Right renal pelvis (tissue), 4 donors: ENCODE data around the gene BLOC1S3. TPM values are rescaled to one million over a fixed set of nuclear protein-coding genes. Genes with fewer than 3 reads are reported as not detected.

Source experiments
- DNase-seq, 4 donors: peaks; one replicate each; pipeline ENCODE4 v3.0.0-alpha.2; 2013; ENCODE audit warnings: low read depth in 4 of 4, low spot score in 3 of 4, missing footprints in 1 of 4
- polyA plus RNA-seq, 4 donors: library from polyadenylated mRNA; unstranded; fragments of 120-200 nt; gene quantifications; one replicate each; pipeline ENCODE4 v1.2.1, GENCODE V29; 2013; ENCODE audit not compliant: insufficient read length in 4 of 4

The BLOC1S3 gene
- polyA plus RNA-seq, 4 donors: 10.5 to 13.9 (median 11.2) TPM

DNA sequence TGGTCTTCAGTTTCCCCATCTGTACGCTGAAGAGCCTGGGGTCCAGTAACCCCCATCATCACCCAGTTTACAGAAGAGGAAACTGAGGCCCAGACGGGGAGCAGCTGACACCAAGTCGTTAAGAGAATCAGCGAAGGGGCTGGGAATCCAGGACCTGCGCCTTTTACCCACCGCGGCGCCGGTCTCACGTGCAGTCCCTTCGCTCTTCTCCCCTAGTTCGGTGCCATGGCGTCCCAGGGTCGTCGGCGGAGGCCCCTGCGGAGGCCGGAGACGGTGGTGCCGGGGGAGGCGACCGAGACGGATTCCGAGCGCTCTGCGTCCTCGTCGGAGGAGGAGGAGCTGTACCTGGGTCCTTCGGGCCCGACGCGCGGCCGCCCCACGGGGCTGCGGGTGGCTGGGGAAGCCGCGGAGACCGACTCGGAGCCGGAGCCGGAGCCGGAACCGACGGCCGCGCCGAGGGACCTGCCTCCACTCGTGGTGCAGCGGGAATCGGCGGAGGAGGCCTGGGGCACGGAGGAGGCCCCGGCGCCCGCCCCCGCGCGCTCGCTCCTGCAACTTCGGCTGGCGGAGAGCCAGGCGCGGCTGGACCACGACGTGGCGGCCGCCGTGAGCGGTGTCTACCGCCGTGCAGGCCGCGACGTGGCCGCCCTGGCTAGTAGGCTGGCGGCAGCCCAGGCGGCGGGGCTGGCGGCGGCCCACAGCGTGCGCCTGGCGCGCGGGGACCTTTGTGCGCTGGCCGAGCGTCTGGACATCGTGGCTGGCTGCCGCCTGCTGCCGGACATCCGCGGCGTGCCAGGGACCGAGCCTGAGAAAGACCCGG, 698 bp downstream of the BLOC1S3 start:
- DNase-seq: no peak

DNA sequence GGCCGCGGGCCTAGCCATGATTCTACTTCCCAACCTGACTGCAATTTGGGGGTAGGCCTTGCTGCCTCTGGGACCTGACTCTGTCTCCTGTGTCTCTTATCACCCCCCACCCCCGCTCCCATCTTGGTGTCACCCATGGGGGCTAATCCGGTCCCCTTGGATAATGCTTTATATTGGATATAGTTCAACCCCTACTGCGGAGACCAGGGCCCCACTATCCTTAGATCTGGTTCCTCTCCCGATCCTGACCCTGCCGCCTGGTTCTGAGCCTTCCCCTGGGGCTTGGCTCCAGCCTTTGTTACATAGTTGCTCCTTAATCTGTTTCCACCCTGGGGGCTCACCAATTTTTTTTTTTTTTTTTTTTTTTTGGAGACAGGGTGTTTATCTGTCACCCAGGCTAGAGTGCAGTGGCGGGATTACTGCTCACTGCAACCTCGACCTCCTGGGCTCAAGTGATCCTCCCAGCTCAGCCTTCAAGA, 1.3 kb downstream of the BLOC1S3 start:
- no peak for DNase-seq

DNA sequence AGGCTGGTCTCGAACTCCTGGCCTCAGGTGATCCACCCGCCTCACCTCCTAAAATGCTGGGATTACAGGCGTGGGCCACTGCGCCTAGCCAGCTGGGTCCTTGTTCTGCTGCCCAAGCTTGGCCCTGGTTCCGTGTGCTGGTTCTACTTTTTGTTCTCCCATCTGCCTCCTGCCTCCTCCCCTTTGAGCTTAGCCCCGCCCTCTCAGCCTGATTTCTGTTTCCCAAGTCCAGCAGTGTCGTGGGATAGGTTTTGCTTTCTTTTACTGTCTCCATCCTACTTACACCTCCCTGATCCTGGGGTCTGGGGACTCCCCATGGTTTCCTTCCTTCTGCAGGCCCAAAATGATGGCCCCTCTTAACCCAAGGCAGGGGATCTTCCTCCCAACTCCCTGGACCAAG, 2.4 kb downstream of the BLOC1S3 start:
- DNase-seq: no peak

DNA sequence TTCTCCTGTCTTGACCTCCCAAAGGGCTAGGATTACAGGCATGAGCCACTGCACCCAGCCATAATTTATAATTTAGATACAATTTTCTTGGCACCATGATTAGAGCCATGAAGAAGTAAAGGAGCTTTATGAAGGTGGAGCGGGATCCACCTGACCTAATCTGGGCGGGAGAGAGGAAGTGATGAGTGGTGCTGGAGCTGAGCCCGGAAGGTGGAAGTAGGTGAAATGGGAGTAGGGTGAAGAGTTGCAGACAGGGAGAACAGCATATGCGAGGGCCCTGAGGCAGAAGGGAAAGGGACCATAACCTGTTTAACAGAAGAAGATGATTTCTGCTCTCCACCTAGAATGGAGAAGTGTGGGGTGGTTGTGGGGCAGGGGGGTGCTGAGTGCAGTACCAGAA, 4.2 kb downstream of the BLOC1S3 start:
- no peak for DNase-seq

DNA sequence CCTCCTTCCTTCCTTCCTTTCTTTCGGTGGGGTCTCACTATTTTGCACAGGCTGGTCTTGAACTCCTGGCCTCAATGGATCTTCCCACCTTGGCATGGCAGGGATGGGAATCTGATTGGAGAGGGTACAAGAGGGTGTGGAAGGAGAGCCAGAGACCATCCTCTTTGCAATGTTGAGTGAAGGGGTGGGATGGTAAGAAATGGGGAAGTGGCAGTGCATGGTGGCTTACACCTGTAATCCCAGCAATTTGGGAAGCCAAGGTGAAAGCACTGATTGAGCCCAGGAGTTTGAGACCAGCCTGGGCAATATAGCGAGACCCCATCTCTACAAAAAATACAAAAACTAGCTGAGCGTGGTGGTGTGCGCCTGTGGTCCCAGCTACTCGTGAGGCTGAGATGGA, 5.5 kb downstream of the BLOC1S3 start:
- DNase-seq: no peak

DNA sequence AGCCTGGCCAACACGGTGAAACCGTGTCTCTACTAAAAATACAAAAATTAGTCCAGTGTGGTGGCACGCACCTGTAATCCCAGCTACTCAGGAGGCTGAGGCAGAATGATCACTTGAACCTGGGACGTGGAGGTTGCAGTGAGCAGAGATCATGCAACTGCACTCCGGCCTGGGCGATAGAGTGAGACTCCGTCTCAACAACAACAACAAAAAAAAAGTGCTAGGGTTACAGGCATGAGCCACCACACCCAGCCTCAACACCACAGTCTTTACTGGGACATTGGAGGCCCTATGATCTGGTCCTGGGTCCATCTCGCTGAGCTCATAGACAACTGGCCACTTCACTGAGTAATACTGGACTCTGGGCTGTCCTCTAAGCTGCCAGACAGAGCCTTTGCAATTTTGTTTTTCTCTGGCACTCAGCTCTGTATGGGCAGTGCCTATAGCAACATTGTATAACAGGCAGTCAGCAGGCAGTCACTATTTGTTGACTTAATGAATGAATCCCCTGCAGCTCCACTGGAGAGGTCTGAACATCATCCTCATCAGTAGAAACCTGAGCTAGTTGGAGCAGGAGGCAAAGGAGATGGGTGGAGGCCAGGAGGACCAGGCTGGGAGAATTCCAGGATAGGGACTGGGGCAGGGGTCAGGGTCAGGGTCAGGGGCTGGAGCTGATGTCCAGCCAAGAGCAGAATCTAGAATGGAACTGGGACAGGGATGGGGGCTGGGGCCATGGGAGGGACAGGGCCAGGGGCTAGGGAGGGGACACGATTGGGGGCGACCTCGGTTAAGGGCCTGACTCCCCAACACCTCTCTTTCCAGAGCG, 8.1 kb downstream of the BLOC1S3 start:
- no peak for DNase-seq

DNA sequence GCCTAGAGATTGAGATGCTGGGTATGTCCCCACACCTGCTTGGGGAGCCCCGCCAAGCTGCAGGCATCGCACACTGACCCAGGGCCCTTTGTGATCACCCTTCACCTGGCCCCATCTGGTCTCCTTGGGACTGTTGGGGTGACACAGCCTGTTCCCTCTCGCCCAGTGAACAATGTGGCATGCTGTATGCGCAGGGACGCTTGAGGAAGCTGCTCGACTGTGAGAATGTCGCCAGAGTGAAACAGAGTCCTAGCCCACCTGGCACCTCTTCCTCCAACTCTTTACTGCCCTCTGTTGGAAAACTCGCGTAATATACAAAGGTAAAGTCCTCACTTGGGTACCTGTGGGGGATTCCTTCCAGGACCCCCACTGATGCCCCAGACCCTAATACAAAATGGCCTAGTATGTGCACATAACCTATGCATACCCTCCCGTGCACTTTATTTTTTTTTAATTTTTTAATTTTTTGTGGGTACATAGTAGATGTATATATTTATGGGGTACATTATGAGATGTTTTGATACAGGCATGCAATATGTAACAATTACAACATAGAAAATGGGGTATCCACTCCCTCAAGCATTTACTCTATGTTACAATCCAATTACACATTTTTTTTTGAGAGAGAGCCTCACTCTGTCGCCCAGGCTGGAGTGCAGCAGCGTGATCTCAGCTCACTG, 9.0 kb downstream of the BLOC1S3 start:
- DNase-seq: no peak

DNA sequence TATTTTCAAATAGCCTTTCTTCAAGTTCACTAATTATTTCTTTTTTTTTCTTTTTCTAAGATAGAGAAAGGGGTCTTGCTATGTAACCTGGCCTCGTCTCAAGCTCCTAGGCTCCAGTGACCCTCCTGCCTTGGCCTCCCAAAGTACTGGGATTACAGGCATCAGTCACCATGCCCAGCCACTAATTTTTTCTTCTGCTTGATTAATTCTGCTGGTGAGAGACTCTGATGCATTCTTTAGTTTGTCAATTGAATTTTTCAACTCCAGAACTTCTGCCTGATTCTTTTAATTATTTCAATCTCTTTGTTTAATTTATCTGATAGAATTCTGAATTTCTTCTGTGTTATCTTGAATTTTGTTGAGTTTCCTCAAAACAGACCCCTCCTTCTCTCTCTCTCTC, 11.4 kb downstream of the BLOC1S3 start:
- DNase-seq: no peak

DNA sequence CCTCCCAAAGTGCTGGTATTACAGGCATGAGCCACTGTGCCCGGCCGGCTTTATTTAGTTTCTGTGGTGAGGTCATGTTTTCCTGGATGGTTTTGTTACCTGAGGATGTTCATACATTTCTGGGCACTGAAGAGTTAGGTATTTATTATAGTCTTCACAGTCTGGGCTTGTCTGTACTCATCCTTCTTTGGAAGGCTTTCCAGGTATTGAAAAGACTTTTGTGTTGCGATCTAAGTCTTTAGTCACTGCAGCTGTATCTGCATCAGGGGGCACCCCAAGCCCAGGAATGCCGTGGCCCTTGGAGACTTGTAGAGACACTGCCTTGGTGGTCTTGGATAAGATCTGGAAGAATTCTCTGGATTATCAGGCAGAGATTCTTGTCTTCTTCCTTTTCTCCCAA, 12.8 kb downstream of the BLOC1S3 start:
- DNase-seq: no peak

DNA sequence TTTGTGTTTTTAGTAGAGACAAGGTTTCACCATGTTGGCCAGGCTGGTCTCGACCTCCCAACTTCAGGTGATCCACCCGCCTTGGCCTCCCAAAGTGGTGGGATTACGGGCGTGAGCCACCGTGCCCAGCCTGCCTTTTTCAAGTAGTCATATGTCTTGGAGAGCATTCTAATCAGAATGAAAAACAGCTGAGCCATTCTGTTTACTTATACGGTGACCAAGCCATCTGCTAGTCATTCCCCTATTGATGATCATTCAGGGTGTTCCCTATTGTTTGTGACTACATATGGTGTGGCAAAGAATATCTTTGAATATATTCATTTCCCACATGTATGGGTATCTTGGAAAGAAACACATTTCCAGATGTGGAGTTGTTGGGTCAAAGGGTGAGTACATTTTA, 17.2 kb downstream of the BLOC1S3 start:
- no peak for DNase-seq

DNA sequence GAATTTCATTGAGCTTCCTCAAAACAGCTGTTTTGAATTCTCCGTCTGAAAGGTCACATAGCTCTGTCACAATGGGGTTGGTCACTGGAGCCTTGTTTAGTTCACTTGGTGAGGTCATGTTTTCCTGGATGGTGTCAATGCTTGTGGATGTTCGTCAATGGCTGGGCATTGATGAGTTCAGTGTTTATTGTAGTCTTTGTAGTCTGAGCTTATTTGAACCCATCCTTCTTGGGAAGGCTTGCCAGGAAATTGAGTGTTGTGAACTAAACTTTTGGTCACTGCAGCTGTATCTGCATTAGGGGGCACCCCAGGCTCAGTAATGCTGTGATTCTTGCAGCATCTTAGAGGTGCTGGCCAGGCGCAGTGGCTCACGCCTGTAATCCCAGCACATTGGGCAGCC, 22.0 kb downstream of the BLOC1S3 start:
- DNase-seq: no peak

DNA sequence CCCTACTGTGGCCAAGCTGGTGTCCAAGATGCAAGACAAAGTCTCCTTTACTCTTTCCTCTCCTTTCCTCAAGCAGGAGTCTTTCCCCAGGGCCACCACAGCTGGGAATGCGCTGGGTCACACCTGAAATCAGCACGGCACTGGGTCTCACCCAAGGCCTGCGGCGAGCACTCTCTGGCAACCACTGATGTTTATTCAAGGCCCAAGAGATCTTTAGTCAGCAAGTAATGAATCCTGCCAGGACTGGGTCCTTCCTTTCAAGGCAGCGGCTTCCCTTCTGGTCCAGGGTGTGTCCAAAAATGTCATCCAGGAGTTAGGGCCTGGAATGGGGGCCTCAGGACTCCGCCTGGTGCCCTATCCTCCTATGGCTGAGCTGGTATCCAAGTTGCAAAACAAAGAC, 24.1 kb downstream of the BLOC1S3 start:
- DNase-seq: no peak

DNA sequence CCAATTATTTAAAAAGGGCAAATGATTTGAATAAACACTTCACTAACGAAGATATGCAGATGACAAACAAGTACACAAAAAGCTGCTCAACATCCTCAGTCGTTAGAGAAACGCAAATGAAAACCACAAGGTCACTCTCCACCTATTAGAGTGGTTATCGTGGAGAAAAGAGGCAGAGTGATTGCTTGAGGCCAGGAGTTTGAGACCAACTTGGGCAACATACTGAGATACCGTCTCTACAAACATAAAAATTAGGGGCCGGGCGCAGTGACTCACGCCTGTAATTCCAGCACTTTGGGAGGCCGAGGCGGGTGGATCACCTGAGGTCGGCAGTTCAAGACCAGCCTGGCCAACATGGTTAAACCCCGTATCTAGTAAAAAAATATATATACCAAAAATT, 27.2 kb downstream of the BLOC1S3 start:
- DNase-seq: no peak

DNA sequence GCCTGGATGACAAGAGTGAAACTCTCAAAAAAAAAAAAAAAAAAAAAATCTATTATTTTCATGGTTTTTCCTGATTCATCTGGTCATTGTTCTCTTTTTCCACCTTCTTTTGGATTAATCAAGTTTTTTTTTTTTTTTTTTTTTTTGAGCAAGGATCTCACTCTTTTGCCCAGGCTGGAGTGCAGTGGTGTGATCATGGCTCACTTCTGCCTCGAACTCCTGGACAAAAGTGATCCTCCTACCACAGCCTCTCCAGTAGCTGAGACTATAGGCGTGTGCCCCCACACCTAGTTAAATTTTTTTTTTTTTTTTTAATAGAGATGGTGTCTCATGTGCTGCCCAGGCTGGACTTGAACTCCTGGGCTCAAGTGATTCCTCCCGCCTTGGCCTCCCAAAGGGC, 27.7 kb downstream of the BLOC1S3 start:
- no peak for DNase-seq

DNA sequence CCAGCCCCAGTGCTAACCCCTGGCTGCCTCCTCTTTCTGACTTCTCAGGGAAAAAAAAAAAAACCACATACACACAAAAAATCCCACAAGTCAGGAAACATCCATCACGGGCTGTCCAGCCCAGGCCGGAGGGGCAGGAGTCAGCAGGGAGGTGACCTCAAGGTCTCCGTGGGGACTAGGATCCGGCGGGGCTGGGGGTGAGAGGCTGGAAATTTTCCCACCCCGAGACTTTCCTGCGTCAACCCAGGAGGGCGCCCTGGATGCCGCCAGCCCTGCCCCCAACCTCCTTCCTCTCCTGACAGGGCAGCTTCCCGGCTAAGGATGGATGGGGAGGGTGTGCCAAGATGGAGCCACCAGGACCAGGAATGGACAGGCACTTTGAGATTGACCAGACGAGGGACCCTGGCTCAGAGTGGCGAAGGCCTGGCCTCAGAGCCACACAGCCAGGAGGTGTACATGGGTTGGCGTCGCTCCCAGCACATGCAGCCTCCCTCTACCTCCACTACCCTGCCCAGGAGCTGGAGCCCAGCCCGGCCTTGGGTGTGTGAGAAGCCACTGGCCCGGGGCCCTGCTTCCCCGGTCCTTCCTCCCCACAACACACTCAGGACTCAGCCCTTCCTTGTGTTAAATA, 33.3 kb downstream of the BLOC1S3 start:
- DNase-seq: no peak

DNA sequence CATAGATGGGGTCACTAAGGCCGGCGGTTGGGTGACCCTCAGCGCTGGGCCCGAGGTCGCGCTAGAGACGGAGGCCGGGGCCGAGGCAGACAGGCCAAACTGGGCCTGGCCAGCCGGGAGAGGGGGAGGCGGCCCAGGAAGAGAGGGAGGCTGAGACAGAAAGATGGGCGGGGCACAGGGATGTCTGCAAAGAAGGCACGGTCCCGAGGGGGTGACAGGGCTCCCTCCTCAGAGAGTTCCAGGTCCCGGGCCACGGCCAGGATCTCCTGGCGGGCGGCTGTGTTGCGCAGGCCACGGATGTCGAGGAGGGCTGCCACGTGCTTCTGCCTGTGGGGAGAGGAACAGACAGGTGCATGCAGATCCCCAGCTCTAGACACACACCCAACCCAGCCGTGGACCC, 34.4 kb downstream of the BLOC1S3 start:
- no peak for DNase-seq

DNA sequence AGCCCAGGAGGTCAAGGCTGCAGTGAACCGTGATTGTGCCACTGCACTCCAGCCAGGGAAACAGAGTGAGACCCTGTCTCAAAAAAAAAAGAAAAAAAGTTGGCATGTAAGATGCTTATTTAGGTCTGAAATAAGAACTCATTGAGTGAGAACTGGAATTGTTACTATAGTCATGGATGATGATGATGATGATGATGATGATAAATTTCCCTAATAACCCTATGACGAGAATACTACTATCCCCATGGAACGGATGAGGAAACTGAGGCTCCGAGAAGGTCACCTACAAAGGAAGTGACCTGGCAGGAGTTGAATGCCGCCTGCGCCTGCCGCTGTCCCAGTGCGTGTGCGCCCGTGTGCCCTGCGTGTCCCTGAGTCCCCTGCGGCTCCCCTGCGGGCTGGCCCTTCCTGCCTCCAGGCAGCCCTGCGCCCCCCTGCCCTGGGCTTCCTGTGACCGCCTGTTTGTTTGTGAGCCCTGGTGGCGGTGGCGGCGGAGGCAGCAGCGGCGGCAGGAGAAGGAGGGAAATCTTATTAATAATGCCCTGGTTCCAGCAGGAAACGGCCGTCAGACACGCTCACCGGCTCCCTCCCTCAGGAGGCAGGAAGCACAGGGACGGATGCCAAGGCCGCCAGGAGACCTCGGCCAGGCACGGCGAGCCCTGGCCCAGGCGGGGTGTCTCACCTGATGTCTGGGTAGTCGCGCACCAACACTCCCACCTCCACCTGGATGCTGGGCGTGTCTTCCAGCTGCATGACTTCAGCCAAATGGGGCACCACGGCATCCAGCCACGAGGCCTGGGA, 37.0 kb downstream of the BLOC1S3 start:
- no peak for DNase-seq

DNA sequence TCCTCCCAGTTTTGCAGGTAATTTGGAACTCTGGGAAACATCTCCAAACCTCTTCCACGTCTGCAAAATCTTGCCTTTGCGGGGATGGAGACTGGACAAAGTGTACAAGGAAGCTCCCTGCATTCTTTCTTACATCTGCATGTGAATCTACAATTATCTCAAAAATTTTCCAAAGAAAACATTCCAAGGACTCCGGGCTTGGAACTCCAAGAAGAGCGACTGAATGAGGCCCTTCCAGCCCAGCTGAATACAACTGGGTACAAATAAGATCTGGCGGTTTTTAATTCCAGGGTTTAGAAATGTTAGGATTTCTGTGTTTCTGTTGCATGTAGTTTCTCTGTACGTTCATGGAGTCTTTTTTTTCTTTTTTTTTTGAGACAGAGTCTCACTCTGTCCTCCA, 38.1 kb downstream of the BLOC1S3 start:
- DNase-seq: no peak

DNA sequence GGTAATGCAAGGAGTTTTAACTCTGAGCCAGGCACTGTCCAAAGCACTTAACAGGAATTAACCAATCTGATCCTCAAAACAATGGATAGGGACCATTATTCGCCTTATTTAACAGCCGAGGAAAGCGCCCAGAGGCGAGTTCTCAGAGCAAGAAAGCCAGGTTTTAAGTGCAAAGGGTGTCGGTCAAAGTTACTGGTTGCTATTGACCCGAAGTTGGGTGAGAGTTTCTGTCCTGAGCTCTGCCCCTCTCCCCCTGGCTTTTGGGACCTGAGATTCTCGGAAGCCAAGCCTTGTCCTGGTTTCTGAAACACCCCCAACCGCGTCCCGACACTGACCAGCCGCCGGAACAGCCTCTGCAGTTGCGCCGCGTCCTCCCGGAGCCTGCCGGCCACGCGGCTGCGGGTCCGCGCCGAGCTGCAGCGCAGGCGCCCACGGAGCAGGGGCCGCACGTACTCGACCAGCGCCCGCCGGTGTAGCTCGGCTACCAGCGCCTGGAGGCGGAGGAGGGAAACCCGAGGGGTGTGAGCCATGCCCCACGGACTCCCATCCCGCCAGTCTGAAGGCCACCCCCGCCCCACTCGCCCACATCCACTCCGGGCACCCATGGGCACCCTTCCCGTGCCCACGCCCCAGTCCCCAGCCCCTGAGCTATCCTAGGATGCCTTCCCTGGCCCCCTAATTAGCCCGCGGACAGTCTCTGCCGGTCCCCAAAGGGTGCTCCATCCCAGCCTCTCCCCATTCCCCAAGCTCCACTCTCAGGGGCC, 38.8 kb downstream of the BLOC1S3 start:
- DNase-seq: no peak
